Measurements from ENCODE around the gene PREX1.
"Not testable (repeated sequence)": the region's sequence is repeated elsewhere in the genome, so short reads cannot be mapped to it uniquely, and the experiment has no call there.

Gene PREX1

DNA sequence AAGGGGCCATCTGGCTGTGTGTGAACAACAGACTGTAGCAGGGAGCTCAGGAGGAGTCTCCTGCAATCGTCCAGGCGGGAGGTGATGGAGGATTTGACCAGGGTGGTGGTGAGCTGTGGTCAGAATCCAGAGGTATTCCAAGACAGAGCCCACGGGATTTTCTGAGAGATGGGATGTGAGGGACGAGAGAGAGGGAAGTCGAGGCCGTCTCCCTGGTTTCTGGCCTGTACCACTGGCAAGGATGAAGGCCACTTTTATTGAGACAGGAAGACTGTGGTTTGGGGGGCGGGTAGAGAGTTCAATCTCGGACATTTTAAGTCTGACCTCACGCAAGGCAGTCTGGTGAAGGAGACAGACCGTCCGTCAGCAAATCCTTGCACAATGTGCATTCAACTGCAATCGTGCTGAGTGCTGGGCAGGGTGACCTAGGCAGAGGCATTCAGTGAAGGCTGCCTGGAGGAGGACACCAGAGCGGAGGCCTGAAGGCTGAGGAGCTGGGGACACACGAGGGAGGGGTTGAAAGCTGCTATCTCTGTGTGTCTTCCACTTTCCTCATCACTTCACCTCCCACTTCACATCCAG lies 53.9 kb downstream of the PREX1 start:
- no peak for DNase-seq (ENCODE audit: low spot score)

GRCh38 chr20:48772183-48772976 lies 55.4 kb downstream of the PREX1 start:
- no peak for DNase-seq (ENCODE audit: low spot score)

DNA sequence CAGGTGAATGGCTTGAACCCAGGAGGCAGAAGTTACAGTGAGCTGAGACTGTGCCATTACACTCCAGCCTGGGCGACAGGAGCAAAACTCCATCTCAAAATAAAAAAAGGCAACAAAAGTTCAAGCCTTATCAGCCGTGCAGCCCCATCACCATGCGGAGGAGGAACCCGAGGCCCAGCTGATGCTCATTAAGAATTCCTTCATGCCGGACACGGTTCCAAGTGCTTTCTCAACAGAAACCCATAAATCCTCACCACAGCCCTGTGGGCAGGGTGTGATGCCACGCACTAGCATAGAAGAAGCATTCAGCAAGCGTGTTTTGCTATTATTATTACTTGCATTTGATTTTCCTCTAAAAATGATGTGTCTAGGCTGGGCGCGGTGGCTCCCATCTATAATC lies 56.3 kb downstream of the PREX1 start:
- DNase-seq (ENCODE audit: low spot score), result peak; percentile 91

GRCh38 chr20:48770700-48771442 lies 56.9 kb downstream of the PREX1 start:
- no peak for DNase-seq (ENCODE audit: low spot score)

GRCh38 chr20:48769069-48769983 lies 58.5 kb downstream of the PREX1 start:
- no peak for DNase-seq (ENCODE audit: low spot score)

DNA sequence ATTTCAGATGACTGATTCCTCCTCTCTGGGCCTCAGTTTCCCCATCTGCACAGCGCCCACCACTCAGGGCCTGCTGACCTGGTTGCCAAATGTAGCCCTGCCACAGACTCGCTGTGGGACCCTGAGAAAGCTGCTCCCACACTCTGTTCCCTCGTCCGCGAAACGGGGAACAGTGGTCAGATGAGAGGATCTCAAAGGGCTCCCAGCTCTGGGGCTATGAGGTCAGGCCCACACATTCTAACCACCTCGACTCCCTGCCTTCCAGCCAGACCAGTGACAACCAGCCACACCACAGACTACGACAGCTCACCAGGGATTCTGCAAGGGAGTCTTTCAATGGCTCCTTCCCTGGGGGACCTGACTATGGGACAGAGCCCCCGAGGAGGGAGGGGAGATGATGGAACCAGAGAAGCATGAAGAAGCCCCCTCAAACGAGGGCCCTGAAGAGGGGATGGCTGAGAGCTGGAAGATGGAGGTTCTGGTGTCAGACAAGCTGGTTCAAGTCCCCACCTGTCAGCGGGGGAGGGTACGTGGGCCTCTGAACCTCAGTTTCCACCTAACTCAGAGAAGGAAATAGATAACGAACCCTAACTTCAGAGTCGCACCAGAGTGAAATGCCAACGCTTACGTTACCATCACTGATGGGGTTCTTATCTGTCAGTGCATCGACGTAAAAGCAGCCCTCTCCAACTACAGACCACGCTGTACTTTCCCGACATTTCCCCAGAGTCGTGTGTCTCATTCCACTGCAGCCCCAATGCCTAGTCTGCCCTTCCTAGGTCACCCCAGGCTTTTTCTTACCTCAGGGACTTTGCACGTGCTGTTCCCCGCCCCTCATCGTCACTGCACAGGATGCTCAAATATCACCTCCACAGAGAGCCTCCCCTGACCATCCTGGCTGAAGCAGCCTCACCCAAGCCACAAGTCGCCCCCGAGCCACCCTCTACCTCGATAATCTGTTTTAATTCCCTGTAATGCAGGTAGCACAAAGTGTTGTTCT lies 60.5 kb downstream of the PREX1 start:
- no peak for DNase-seq (ENCODE audit: low spot score)

DNA sequence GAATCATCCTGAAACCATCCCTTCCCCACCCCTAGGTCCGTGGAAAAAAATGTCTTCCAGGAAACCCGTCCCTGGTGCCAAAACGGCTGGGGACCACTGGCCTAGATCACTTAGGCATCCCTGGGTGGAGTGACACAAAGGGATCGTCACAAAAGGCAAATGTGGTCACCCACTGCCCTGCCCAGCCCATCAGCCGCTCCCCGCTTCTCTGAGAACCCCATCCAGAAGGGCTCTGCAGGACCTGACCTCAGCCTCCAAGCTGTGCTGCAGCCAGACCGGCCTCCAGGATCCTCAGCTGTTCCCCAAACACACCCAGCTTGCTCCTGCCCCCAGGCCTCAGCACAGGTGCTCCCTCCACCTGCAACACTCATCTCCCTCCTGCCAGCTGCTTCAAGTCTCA lies 61.6 kb downstream of the PREX1 start:
- DNase-seq (ENCODE audit: low spot score), result no peak

- no peak for DNase-seq (ENCODE audit: low spot score)
These were observed 62.4 kb downstream of the PREX1 start for GRCh38 chr20:48765359-48765758.

- no peak for DNase-seq (ENCODE audit: low spot score)
These were observed 64.4 kb downstream of the PREX1 start for GRCh38 chr20:48763216-48763914.

- no peak for DNase-seq (ENCODE audit: low spot score)
These were observed 65.9 kb downstream of the PREX1 start for GRCh38 chr20:48761874-48762273.

DNA sequence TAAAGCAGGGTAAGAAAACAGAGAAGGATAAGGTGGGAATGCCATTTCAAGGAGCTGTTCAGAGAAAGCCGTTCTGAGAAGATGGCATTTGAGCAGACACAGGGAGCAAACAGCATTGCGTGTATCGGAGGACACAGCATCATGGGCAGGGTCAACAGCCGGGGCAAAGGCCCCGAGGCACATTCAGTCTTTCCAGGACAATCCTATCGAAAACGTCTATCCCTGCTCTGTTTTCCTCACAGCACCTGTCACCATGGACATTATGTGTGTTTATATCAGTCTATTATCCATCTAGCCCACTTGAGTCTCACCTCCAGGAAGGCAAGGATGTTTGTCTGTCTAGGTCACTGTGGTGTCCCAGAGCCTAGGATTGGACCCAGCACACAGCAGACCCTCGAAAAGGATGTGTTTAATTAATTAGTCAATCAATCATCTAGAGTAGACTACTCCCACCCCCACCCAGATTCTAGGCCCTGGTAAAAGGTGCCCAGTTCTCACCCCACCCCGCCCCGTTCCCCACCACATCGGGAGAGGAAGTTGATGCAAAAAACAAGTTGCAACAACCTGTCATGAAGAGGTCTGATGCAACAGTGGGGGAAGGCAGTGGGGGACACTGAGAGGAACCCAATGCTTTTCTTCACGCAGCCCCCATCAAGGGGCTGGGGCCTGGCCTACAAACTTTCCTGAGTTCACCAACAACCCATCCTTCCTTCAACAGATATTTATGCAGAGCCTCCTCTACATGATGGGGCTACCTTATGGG lies 66.6 kb downstream of the PREX1 start:
- DNase-seq (ENCODE audit: low spot score), result no peak

DNA sequence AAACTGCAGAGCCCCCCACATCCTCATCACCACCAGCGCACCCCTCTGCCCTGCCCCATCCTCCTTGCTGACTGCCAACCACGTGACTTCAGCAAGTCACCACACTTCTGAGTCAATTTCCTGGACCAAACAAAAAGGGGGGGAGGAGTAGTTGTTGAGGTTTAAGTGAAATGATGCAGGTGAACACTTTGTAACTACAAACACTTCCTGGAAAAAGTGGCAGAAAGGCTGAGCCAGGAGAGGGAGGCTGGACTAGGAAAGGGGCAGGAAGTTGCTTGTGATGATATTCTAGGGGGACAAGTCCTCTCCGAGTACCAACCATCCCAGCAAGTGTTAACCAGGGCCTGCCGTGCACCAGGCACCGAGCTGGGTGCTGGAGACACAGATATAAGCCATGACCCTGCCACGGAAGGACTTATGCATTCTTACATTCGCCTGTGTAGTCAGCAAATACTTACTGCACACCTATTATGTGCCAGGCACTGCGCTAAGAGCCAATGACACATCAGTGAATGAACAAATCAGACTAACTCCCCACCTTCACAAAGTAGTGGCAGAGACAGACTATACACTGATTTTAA lies 67.3 kb downstream of the PREX1 start:
- DNase-seq (ENCODE audit: low spot score), result peak; percentile 55

DNA sequence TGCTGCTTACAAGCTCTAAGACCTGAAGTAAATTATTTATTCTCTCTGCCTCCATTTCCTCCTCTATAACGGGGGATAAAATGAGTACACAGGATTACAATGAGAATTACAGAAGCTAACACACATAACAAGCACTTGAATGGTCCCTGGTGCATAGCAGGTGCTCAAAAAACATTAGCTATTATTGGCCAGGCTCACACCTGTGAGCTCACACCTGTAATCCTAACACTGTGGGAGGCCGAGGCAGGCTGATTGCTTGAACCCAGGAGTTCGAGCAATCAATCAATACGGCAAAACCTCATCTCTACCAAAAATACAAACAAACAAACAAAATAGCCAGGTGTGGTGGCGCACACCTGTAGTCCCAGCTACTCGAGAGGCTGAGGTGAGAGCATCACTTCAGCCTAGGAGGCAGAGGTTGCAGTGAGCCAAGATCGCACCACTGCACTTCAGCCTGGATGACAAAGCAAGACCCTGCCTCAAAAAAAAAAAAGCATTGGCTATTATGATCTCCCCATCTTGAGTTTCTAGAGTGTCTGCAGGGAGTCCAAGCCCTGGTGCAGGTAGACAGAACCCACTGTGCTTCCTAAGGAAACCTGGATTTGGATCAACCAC lies 68.1 kb downstream of the PREX1 start:
- no peak for DNase-seq (ENCODE audit: low spot score)

DNA sequence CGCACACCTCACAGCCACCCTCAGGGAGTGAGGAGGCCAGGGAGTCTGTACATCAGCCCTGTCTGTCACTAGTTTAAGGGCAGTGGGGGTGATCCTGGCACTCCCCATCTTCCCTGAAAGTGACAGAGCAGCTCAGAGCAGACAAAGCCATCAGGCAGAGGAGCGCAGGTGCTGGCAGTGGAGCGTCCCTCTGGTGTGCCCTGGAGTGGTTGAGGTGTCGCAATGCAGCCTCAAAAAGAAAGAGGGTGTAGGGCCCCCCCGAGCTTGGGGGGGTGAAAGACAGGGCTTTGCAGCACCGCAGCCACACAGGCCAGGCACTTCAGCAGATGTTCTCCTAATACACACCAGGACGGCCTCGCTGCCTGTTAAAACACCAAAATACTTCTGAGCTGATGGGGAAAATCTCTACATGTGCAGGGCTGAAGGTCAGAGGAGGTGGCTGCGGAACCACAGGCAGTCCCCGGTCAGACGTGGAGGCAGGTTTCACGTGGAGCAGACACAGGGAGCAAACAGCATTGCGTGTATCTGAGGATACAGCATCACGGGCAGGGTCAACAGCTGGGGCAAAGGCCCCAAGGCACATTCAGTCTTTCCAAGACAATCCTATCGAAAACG lies 69.5 kb downstream of the PREX1 start:
- DNase-seq (ENCODE audit: low spot score), result no peak

DNA sequence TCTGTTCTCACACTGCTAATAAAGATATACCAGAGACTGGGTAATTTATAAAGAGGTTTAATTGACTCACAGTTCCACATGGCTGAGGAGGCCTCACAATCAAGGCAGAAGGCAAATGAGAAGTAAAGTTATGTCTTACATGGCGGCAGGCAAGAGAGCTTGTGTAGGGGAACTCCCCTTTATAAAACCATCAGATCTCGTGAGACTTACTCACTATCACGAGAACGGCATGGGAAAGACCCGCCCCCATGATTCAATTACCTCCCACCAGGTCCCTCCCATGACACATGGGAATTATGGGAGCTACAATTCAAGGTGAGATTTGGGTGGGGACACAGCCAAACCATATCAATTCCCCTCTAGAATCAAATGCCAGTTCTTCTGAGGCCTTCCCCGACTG lies 71.0 kb downstream of the PREX1 start:
- DNase-seq (ENCODE audit: low spot score), result not testable (repeated sequence)

GRCh38 chr20:48754292-48754691 lies 73.5 kb downstream of the PREX1 start:
- DNase-seq (ENCODE audit: low spot score), result no peak

DNA sequence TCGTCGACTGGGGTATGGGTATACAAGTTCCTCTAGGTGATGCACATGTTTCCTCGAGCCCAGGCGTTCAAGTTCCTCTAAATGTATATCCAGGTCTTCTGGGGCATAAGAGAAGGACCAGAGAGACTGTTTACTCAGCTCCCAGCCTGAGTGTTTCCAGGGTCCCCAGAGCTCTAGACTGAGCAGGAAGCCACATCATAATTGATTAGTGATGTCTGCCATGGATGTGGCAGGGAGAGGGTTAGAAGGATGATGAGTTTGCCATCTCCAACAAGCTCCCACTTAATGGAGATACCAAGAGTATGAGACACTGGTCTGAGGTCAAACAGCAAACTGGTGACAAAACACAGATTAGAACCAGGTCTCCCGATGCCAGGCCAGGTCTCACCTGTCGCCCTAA lies 74.8 kb downstream of the PREX1 start:
- DNase-seq (ENCODE audit: low spot score), result no peak

DNA sequence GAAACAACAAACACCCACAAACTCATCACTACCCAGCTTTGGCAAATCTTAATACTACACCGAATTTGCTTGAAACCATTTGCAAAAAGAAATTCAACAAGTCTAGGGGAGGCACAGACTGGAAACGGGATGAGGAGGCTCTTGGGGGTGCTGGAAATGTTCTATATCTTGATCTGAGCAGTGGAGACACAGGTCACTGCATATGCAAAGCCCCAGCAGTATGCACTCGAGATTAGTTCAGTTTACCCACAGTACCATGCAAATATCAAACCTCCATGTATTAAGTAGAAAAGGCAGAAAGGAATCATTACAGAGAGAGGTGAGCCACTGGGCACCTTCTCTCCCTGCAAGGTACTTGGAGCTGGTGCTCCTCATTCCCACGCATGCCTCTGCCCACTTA lies 75.9 kb downstream of the PREX1 start:
- DNase-seq (ENCODE audit: low spot score), result no peak
